ENCODE results near the gene DYNLT4.
"Not testable (repeated sequence)": the region's sequence is repeated elsewhere in the genome, so short reads cannot be mapped to it uniquely, and the experiment has no call there.

DYNLT4 gene

GRCh38 chr1:44783697-44784093 is 23.5 kb downstream of the DYNLT4 start:
- TF ChIP-seq POLR2A (IDR thresholded peaks at IDR 0.05; ENCODE audit: low read depth, low read length), result no peak
- FAIRE-seq (no peak), DNase-seq (ENCODE audit: insufficient read length, low spot score) (no peak)

GRCh38 chr1:44780583-44781121 is 26.5 kb downstream of the DYNLT4 start:
- FAIRE-seq (no peak), DNase-seq (ENCODE audit: insufficient read length, low spot score) (no peak)
- no peak for TF ChIP-seq POLR2A (IDR thresholded peaks at IDR 0.05; ENCODE audit: low read depth, low read length)

- TF ChIP-seq POLR2A (IDR thresholded peaks at IDR 0.05; ENCODE audit: low read depth, low read length), result no peak
- DNase-seq (ENCODE audit: insufficient read length, low spot score), result no peak
- FAIRE-seq, result no peak
Measured at GRCh38 chr1:44778705-44779576, 28.2 kb downstream of the DYNLT4 start.

GRCh38 chr1:44777969-44778635 is 29.0 kb downstream of the DYNLT4 start:
- TF ChIP-seq POLR2A (IDR thresholded peaks at IDR 0.05; ENCODE audit: low read depth, low read length), result no peak
- DNase-seq (ENCODE audit: insufficient read length, low spot score) (no peak), FAIRE-seq (no peak)

- no peak for DNase-seq (ENCODE audit: insufficient read length, low spot score)
- no peak for TF ChIP-seq POLR2A (IDR thresholded peaks at IDR 0.05; ENCODE audit: low read depth, low read length)
- no peak for FAIRE-seq
Measured at GRCh38 chr1:44777547-44777946, 29.6 kb downstream of the DYNLT4 start.

- DNase-seq (ENCODE audit: insufficient read length, low spot score) (no peak), FAIRE-seq (no peak)
- TF ChIP-seq POLR2A (IDR thresholded peaks at IDR 0.05; ENCODE audit: low read depth, low read length), result no peak
Measured at GRCh38 chr1:44776730-44777068, 30.5 kb downstream of the DYNLT4 start.

GRCh38 chr1:44775930-44776729 is 31.0 kb downstream of the DYNLT4 start:
- DNase-seq (ENCODE audit: insufficient read length, low spot score), result no peak
- no peak for TF ChIP-seq POLR2A (IDR thresholded peaks at IDR 0.05; ENCODE audit: low read depth, low read length)
- no peak for FAIRE-seq

DNA sequence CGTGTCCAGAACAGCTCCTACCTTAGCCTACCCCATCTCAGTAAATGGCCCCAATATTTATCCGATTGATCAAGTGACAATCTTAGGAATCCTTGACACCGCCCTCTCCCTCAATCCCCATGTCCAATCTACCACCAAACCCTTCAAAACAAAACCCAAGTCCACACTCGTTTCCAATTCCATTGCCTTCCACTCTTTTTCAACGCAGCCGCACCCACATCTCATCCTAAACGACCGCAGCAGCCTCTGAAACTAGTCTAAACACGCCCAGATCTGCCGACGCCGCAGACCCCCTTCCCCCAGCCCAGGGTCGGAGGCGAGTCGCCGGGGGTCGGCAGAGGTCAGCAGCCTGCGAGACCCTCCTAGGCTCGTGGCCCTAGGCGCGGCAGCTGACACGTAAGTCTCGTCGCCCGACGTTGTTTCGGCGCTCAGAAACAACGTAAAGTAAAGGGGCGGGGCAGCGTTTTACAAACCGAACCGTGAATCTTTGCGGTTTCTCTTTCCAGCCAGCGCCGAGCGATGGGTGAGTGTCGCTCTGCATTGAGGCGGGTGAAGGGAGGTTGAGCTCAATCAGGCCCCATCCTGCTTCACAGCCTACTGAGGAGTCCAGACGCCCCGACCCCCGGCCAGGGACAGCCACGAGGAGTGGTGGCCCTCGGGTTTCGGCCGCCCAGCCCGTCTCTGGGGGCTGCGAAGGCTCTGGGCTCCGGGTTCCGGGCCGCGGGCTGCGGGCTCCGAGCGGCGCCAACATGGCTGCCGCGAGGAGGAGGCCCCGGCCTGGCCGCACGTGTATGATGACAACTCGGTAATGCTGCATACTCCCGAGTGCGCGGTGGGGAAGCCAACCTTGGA is 31.8 kb downstream of the DYNLT4 start, which contains the start of gene RPS8:
Gene RPS8, plus strand, starts transcription at position 463 of the 852 bp plus-strand sequence. Its CDS starts 57 bp downstream, at position 520.
- DNase-seq (ENCODE audit: insufficient read length, low spot score), result peak; percentile 63
- peak; percentile 96 for TF ChIP-seq POLR2A (IDR thresholded peaks at IDR 0.05; ENCODE audit: low read depth, low read length)
- no peak for FAIRE-seq

DNA sequence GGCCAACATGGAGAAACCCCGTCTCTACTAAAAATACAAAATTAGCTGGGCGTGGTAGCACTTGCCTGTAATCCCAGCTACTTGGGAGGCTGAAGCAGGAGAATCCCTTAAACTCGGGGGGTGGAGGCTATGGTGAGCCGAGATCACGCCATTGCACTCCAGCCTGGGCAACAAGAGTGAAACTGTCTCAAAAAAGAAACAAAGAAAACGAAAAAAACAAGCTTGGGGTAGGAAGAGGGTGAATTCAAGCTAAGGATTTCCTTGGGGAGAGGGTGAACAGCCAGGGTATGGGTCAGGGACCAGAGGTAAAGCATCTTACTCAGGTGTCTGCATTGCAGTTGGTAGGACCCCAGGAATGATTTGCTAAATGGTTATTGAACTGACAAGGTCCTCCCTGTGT is 40.7 kb downstream of the DYNLT4 start:
- FAIRE-seq; DNase-seq (ENCODE audit: insufficient read length, low spot score): not testable (repeated sequence)

GRCh38 chr1:44760876-44761275 is 46.3 kb downstream of the DYNLT4 start:
- FAIRE-seq (no peak), DNase-seq (ENCODE audit: insufficient read length, low spot score) (no peak)
- no peak for TF ChIP-seq POLR2A (IDR thresholded peaks at IDR 0.05; ENCODE audit: low read depth, low read length)

GRCh38 chr1:44759077-44759476 is 48.1 kb downstream of the DYNLT4 start:
- FAIRE-seq, result no peak
- TF ChIP-seq POLR2A (IDR thresholded peaks at IDR 0.05; ENCODE audit: low read depth, low read length), result no peak

GRCh38 chr1:44757420-44757819 is 49.7 kb downstream of the DYNLT4 start:
- FAIRE-seq (no peak), DNase-seq (ENCODE audit: insufficient read length, low spot score) (no peak)
- no peak for TF ChIP-seq POLR2A (IDR thresholded peaks at IDR 0.05; ENCODE audit: low read depth, low read length)

More at GRCh38 chr1:44759077-44759476, 48.1 kb downstream of the DYNLT4 start:
- no peak for DNase-seq (ENCODE audit: insufficient read length, low spot score)
